GM23338 (cell line): Measurements from ENCODE around the gene CLRN2. TPM values are rescaled to one million over a fixed set of nuclear protein-coding genes. Genes with fewer than 3 reads are reported as not detected.

Experiments
- ATAC-seq: fragments of 200-7000 bp; cut with Tn5 transposase; 3 replicates; pipeline ENCODE4 v1.9.1; 2020
- DNase-seq: peaks from one replicate; pipeline ENCODE4 v3.0.0-alpha.2; 2015; ENCODE audit warnings: low spot score
- H2AFZ ChIP-seq: fragments of 200-600 bp; sonication (generic); 2 replicates; pipeline ENCODE4 v1.8.0; 2016; ENCODE audit warnings: antibody characterized with exemption, mild to moderate bottlenecking, moderate library complexity
- H3F3A ChIP-seq: fragments of 200-600 bp; sonication (generic); replicated peaks from 2 replicates; pipeline ENCODE4 v1.8.0; 2017; ENCODE audit warnings: antibody characterized with exemption, mixed run types, low read depth
- H3K27ac ChIP-seq: fragments of 200-600 bp; sonication (generic); 2 replicates; pipeline ENCODE4 v1.6.1; 2016; ENCODE audit warnings: low read depth
- H3K27me3 ChIP-seq: fragments of 200-600 bp; sonication (generic); 2 replicates; pipeline ENCODE4 v1.8.0; 2016; ENCODE audit warnings: mild to moderate bottlenecking, mixed run types, moderate library complexity; ENCODE audit not compliant: insufficient read depth
- H3K36me3 ChIP-seq: fragments of 200-600 bp; sonication (generic); 2 replicates; pipeline ENCODE4 v1.8.0; 2016; ENCODE audit warnings: mild to moderate bottlenecking; ENCODE audit not compliant: insufficient read depth
- H3K4me1 ChIP-seq: fragments of 200-600 bp; sonication (generic); 2 replicates; pipeline ENCODE4 v1.8.0; 2016; ENCODE audit warnings: mild to moderate bottlenecking, moderate library complexity; ENCODE audit not compliant: insufficient read depth
- H3K4me2 ChIP-seq: fragments of 200-600 bp; sonication (generic); 2 replicates; pipeline ENCODE4 v1.7.1; 2017; ENCODE audit warnings: mixed run types
- H3K4me3 ChIP-seq: fragments of 200-600 bp; sonication (generic); 2 replicates; pipeline ENCODE4 v1.6.1; 2016; ENCODE audit warnings: mixed run types
- H3K79me2 ChIP-seq: fragments of 200-600 bp; sonication (generic); replicated peaks from 2 replicates; pipeline ENCODE4 v1.8.0; 2017; ENCODE audit warnings: mild to moderate bottlenecking; ENCODE audit not compliant: insufficient read depth
- H3K9me2 ChIP-seq: fragments of 200-600 bp; sonication (generic); 2 replicates; pipeline ENCODE4 v1.8.0; 2017; ENCODE audit not compliant: insufficient read depth
- H4K20me1 ChIP-seq: fragments of 200-600 bp; sonication (generic); replicated peaks from 2 replicates; pipeline ENCODE4 v1.8.0; 2017; ENCODE audit warnings: mild to moderate bottlenecking; ENCODE audit not compliant: insufficient read depth
- H3K27ac Mint-ChIP-seq: 2 replicates; pipeline ENCODE4 v1.8.0; 2020; ENCODE audit warnings: inconsistent platforms, mild to moderate bottlenecking, moderate library complexity, mixed read lengths
- H3K27me3 Mint-ChIP-seq: 3 replicates; pipeline ENCODE4 v1.8.0; 2022; ENCODE audit warnings: low read depth, mild to moderate bottlenecking, moderate library complexity, mixed read lengths, inconsistent platforms; ENCODE audit not compliant: insufficient read depth, poor library complexity
- H3K36me3 Mint-ChIP-seq: 3 replicates; pipeline ENCODE4 v1.8.0; 2021; ENCODE audit warnings: low read depth, mild to moderate bottlenecking, inconsistent platforms, moderate library complexity, mixed read lengths
- H3K4me1 Mint-ChIP-seq: 3 replicates; pipeline ENCODE4 v1.8.0; 2020; ENCODE audit warnings: mild to moderate bottlenecking, inconsistent platforms, mixed read lengths
- H3K4me3 Mint-ChIP-seq: 3 replicates; pipeline ENCODE4 v1.8.0; 2021; ENCODE audit warnings: moderate library complexity, mild to moderate bottlenecking, inconsistent platforms, mixed read lengths
- H3K9me3 Mint-ChIP-seq: 3 replicates; pipeline ENCODE4 v1.8.0; 2020; ENCODE audit warnings: moderate library complexity, mild to moderate bottlenecking, inconsistent platforms, mixed read lengths
- CREB1 ChIP-seq: fragments of 250-450 bp; sonication (Bioruptor Pico); IDR thresholded peaks from 2 replicates; pipeline ENCODE4 v1.5.0; 2020; ENCODE audit warnings: low read depth, mild to moderate bottlenecking, moderate library complexity
- NANOG ChIP-seq: IDR thresholded peaks from 2 replicates; pipeline ENCODE4 v1.6.1; 2016; ENCODE audit warnings: antibody characterized with exemption, borderline replicate concordance
- STAT1 ChIP-seq: IDR thresholded peaks from one replicate; pipeline ENCODE4 v1.6.1; 2016; ENCODE audit warnings: antibody characterized with exemption; ENCODE audit not compliant: unreplicated experiment
- ZNF114 ChIP-seq: fragments of 250-450 bp; sonication (Bioruptor Pico); IDR thresholded peaks from 2 replicates; pipeline ENCODE4 v1.5.0; 2020; ENCODE audit warnings: mild to moderate bottlenecking, moderate library complexity
- ZNF331 ChIP-seq: fragments of 250-450 bp; sonication (Bioruptor Pico); IDR thresholded peaks from 2 replicates; pipeline ENCODE4 v1.5.0; 2020; ENCODE audit warnings: low read depth, mild to moderate bottlenecking, moderate library complexity
- polyA plus RNA-seq: library from polyadenylated mRNA; unstranded; fragments of >200 nt; fragmentation: Nextera tagmentation; extraction: Ambion mirVana; gene quantifications from 2 replicates; pipeline ENCODE4 v1.2.1, GENCODE V29; 2016
- total RNA-seq: library from RNA; depleted of rRNA; stranded (reverse); fragments of >200 nt; shearing (Covaris generic); gene quantifications from 2 replicates; pipeline ENCODE4 v1.2.3, GENCODE V29; 2014
- TF ChIP-seq, protein P1 (sequence below): fragments of 250-450 bp; sonication (Bioruptor Pico); IDR thresholded peaks from 2 replicates; pipeline ENCODE4 v1.5.0; 2020; ENCODE audit warnings: mild to moderate bottlenecking, moderate library complexity
- TF ChIP-seq, protein P2 (sequence below), 2 experiments: fragments of 200-600 bp in 1 of 2; sonication (generic) in 1 of 2; conservative IDR thresholded peaks; 2 replicates each; pipeline versions ENCODE4 v1.5.1 to v1.6.1; 2016 to 2017; ENCODE audit warnings: antibody characterized with exemption in 2 of 2, low read depth in 2 of 2, mild to moderate bottlenecking in 2 of 2, moderate library complexity in 1 of 2
- TF ChIP-seq, protein P3 (sequence below): IDR thresholded peaks from one replicate; pipeline ENCODE4 v1.6.1; 2018; ENCODE audit warnings: antibody characterized with exemption; ENCODE audit not compliant: unreplicated experiment
- TF ChIP-seq, protein P4 (sequence below): IDR thresholded peaks from 2 replicates; pipeline ENCODE4 v1.6.1; 2016; ENCODE audit warnings: antibody characterized with exemption

The CLRN2 gene
- total and polyA plus RNA-seq, 2 experiments from 2014 or later = not detected

DNA sequence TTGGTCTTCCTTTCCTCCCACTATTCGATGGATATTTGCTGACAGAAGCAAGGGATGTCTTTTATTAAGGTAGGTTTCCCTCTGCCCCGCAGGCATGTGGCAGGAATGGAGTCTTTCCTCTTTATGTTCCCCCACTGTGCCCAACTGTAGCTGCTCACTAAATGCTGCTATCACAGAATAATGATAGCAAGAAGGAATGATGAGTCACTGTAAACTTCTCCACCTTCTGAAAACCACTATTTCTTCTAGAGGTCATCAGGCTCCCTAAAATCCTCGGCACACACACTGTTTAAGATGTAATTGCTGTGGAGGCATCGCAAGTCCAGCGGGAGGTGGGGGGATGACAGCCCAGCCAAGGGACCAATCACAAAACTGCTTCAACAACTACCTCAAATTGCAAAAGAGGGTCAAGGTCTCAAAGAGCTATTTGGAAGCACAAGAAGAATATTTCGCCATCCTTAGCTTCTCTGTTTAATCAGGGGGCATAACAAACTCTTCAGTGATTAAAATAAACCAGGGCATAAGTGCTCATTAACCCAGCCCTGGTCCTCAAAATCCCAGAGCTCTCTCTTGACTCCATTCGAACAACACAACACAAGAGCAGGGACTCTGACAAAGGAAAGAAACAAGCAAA is 17.0 kb upstream of the CLRN2 start:
- Mint-ChIP-seq H3K27me3 (peaks cover 3% of the 10 kb centered on the region), H3K36me3 (peaks cover 52% of the 10 kb centered on the region), H3K4me1 (peaks cover 11% of the 10 kb centered on the region; the same call in 2 of the 3 replicates), H3K9me3 (no peaks in the 10 kb centered on the region), H3K27ac (no peak overlapping the region), H3K4me3 (no peak overlapping the region)
- ATAC-seq (no peak), DNase-seq (no peak)
- Histone ChIP-seq H3K79me2 (no peaks in the 10 kb centered on the region), H2AFZ (no peak overlapping the region), H3K27ac (no peak overlapping the region), H3F3A (no peaks in the 10 kb centered on the region), H3K27me3 (no peaks in the 10 kb centered on the region), H3K4me2 (no peak overlapping the region), H3K4me1 (no peaks in the 10 kb centered on the region; the same call in 1 of the 2 replicates), H3K4me3 (no peak overlapping the region), H3K36me3 (peaks cover 14% of the 10 kb centered on the region), H4K20me1 (peaks cover 7% of the 10 kb centered on the region; the same call in 1 of the 2 replicates), H3K9me2 (no peaks in the 10 kb centered on the region)
- TF ChIP-seq CREB1 (no peak), ZNF331 (CRISPR knock-in tag) (no peak)
- TF ChIP-seq, protein P1, sequence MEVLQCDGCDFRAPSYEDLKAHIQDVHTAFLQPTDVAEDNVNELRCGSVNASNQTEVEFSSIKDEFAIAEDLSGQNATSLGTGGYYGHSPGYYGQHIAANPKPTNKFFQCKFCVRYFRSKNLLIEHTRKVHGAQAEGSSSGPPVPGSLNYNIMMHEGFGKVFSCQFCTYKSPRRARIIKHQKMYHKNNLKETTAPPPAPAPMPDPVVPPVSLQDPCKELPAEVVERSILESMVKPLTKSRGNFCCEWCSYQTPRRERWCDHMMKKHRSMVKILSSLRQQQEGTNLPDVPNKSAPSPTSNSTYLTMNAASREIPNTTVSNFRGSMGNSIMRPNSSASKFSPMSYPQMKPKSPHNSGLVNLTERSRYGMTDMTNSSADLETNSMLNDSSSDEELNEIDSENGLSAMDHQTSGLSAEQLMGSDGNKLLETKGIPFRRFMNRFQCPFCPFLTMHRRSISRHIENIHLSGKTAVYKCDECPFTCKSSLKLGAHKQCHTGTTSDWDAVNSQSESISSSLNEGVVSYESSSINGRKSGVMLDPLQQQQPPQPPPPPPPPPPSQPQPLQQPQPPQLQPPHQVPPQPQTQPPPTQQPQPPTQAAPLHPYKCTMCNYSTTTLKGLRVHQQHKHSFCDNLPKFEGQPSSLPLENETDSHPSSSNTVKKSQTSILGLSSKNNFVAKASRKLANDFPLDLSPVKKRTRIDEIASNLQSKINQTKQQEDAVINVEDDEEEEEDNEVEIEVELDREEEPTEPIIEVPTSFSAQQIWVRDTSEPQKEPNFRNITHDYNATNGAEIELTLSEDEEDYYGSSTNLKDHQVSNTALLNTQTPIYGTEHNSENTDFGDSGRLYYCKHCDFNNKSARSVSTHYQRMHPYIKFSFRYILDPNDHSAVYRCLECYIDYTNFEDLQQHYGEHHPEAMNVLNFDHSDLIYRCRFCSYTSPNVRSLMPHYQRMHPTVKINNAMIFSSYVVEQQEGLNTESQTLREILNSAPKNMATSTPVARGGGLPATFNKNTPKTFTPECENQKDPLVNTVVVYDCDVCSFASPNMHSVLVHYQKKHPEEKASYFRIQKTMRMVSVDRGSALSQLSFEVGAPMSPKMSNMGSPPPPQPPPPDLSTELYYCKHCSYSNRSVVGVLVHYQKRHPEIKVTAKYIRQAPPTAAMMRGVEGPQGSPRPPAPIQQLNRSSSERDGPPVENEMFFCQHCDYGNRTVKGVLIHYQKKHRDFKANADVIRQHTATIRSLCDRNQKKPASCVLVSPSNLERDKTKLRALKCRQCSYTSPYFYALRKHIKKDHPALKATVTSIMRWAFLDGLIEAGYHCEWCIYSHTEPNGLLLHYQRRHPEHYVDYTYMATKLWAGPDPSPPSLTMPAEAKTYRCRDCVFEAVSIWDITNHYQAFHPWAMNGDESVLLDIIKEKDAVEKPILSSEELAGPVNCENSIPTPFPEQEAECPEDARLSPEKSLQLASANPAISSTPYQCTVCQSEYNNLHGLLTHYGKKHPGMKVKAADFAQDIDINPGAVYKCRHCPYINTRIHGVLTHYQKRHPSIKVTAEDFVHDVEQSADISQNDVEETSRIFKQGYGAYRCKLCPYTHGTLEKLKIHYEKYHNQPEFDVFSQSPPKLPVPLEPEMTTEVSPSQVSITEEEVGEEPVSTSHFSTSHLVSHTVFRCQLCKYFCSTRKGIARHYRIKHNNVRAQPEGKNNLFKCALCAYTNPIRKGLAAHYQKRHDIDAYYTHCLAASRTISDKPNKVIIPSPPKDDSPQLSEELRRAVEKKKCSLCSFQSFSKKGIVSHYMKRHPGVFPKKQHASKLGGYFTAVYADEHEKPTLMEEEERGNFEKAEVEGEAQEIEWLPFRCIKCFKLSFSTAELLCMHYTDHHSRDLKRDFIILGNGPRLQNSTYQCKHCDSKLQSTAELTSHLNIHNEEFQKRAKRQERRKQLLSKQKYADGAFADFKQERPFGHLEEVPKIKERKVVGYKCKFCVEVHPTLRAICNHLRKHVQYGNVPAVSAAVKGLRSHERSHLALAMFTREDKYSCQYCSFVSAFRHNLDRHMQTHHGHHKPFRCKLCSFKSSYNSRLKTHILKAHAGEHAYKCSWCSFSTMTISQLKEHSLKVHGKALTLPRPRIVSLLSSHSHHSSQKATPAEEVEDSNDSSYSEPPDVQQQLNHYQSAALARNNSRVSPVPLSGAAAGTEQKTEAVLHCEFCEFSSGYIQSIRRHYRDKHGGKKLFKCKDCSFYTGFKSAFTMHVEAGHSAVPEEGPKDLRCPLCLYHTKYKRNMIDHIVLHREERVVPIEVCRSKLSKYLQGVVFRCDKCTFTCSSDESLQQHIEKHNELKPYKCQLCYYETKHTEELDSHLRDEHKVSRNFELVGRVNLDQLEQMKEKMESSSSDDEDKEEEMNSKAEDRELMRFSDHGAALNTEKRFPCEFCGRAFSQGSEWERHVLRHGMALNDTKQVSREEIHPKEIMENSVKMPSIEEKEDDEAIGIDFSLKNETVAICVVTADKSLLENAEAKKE = no peak

DNA sequence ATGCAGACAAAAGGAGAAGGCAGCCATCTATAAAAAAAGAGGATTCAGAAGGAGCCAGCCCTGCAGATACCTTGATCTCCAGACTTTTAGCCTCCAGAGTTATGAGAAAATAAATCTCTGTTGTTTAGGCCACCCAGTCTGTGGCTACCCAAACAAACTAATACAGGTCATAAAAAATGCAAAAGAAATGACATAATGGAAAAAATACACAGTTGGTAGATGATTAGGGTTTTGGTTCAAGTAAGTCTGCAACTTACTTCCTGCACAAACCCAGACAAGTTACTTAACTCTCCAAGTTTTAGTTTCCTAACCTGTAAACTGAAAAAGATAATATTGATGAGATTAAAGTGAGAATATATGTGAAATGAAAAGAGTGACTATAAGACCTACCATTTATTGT is 14.4 kb upstream of the CLRN2 start:
- H3K27me3 Mint-ChIP-seq = peaks cover 3% of the 10 kb centered on the region
- no peaks in the 10 kb centered on the region; the same call in 2 of the 3 replicates for H3K4me1 Mint-ChIP-seq
- Histone ChIP-seq H2AFZ (no peak overlapping the region), H4K20me1 (no peaks in the 10 kb centered on the region), H3K4me3 (no peak overlapping the region), H3K4me1 (no peaks in the 10 kb centered on the region), H3K36me3 (peaks cover 17% of the 10 kb centered on the region), H3K79me2 (no peaks in the 10 kb centered on the region), H3K27me3 (no peaks in the 10 kb centered on the region), H3K9me2 (no peaks in the 10 kb centered on the region), H3F3A (no peaks in the 10 kb centered on the region), H3K27ac (no peak overlapping the region), H3K4me2 (no peak overlapping the region)
- DNase-seq = no peak
- no peak for ATAC-seq
- H3K9me3 Mint-ChIP-seq = no peaks in the 10 kb centered on the region
- H3K36me3 Mint-ChIP-seq = peaks cover 51% of the 10 kb centered on the region
- H3K4me3 Mint-ChIP-seq = no peak overlapping the region
- no peak overlapping the region for H3K27ac Mint-ChIP-seq
- TF ChIP-seq, protein P2, sequence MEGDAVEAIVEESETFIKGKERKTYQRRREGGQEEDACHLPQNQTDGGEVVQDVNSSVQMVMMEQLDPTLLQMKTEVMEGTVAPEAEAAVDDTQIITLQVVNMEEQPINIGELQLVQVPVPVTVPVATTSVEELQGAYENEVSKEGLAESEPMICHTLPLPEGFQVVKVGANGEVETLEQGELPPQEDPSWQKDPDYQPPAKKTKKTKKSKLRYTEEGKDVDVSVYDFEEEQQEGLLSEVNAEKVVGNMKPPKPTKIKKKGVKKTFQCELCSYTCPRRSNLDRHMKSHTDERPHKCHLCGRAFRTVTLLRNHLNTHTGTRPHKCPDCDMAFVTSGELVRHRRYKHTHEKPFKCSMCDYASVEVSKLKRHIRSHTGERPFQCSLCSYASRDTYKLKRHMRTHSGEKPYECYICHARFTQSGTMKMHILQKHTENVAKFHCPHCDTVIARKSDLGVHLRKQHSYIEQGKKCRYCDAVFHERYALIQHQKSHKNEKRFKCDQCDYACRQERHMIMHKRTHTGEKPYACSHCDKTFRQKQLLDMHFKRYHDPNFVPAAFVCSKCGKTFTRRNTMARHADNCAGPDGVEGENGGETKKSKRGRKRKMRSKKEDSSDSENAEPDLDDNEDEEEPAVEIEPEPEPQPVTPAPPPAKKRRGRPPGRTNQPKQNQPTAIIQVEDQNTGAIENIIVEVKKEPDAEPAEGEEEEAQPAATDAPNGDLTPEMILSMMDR (conservative IDR thresholded peaks at IDR 0.05; ENCODE audit: low read depth in 2 of 2) = no peak
- TF ChIP-seq NANOG (no peak), ZNF114 (CRISPR knock-in tag) (no peak), STAT1 (no peak)
- TF ChIP-seq, protein P3, sequence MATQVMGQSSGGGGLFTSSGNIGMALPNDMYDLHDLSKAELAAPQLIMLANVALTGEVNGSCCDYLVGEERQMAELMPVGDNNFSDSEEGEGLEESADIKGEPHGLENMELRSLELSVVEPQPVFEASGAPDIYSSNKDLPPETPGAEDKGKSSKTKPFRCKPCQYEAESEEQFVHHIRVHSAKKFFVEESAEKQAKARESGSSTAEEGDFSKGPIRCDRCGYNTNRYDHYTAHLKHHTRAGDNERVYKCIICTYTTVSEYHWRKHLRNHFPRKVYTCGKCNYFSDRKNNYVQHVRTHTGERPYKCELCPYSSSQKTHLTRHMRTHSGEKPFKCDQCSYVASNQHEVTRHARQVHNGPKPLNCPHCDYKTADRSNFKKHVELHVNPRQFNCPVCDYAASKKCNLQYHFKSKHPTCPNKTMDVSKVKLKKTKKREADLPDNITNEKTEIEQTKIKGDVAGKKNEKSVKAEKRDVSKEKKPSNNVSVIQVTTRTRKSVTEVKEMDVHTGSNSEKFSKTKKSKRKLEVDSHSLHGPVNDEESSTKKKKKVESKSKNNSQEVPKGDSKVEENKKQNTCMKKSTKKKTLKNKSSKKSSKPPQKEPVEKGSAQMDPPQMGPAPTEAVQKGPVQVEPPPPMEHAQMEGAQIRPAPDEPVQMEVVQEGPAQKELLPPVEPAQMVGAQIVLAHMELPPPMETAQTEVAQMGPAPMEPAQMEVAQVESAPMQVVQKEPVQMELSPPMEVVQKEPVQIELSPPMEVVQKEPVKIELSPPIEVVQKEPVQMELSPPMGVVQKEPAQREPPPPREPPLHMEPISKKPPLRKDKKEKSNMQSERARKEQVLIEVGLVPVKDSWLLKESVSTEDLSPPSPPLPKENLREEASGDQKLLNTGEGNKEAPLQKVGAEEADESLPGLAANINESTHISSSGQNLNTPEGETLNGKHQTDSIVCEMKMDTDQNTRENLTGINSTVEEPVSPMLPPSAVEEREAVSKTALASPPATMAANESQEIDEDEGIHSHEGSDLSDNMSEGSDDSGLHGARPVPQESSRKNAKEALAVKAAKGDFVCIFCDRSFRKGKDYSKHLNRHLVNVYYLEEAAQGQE = no peak
- TF ChIP-seq, protein P4, sequence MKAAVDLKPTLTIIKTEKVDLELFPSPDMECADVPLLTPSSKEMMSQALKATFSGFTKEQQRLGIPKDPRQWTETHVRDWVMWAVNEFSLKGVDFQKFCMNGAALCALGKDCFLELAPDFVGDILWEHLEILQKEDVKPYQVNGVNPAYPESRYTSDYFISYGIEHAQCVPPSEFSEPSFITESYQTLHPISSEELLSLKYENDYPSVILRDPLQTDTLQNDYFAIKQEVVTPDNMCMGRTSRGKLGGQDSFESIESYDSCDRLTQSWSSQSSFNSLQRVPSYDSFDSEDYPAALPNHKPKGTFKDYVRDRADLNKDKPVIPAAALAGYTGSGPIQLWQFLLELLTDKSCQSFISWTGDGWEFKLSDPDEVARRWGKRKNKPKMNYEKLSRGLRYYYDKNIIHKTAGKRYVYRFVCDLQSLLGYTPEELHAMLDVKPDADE = no peak
